Esophagus squamous epithelium (tissue), 4 donors: ENCODE measurements around the gene CFAP65.

Experiments
- POLR2A ChIP-seq, 4 donors: fragments of 450-650 bp; IDR thresholded peaks; one replicate each; pipeline ENCODE4 v1.6.1; 2017; ENCODE audit warnings: antibody characterized with exemption in 4 of 4, mild to moderate bottlenecking in 4 of 4, moderate library complexity in 3 of 4
- TF ChIP-seq, protein P1 (sequence below), 6 experiments: fragments of 450-650 bp in 4 of 6; fragments of 200-600 bp in 2 of 6; sonication (generic) in 2 of 6; IDR thresholded peaks; one replicate each; pipeline ENCODE4 v1.5.1; 2016 to 2019; ENCODE audit warnings: antibody characterized with exemption in 6 of 6, mild to moderate bottlenecking in 4 of 6, moderate library complexity in 4 of 6

DNA sequence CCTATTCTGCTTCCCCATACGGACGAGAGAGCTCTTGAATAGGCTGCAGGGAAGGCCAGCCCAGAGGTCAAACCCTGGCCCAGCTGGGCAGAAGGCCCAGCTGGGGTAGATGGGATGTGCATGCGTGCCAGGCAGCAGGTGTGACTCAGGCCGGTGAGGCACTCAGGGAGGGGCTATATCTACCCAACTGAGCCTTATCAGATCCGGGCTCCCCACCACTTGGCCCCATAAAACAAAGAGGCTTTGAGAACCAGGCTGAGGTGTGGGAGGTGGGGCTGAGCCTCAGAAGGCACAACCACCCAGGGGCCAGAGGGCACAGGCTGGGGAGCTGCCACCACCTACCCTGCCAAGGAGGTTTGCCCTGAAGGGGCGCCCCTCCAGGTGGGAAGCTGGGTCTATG lies 8.0 kb upstream of the CFAP65 start:
- TF ChIP-seq, protein P1, sequence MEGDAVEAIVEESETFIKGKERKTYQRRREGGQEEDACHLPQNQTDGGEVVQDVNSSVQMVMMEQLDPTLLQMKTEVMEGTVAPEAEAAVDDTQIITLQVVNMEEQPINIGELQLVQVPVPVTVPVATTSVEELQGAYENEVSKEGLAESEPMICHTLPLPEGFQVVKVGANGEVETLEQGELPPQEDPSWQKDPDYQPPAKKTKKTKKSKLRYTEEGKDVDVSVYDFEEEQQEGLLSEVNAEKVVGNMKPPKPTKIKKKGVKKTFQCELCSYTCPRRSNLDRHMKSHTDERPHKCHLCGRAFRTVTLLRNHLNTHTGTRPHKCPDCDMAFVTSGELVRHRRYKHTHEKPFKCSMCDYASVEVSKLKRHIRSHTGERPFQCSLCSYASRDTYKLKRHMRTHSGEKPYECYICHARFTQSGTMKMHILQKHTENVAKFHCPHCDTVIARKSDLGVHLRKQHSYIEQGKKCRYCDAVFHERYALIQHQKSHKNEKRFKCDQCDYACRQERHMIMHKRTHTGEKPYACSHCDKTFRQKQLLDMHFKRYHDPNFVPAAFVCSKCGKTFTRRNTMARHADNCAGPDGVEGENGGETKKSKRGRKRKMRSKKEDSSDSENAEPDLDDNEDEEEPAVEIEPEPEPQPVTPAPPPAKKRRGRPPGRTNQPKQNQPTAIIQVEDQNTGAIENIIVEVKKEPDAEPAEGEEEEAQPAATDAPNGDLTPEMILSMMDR (IDR thresholded peaks at IDR 0.05) = no peak
- no peak for TF ChIP-seq POLR2A (IDR thresholded peaks at IDR 0.05)
